Mucosa of descending colon (tissue), 3 donors: ENCODE data around the gene NFIA. TPM values are rescaled to one million over a fixed set of nuclear protein-coding genes. Genes with fewer than 3 reads are reported as not detected.

Source experiments
- ATAC-seq: fragments of 200-7000 bp; cut with Tn5 transposase; one replicate; pipeline ENCODE4 v1.9.1; 2020; ENCODE audit warnings: mild to moderate bottlenecking, moderate library complexity
- DNase-seq, 3 donors: peaks; one replicate each; pipeline ENCODE4 v3.0.0-alpha.2; 2020
- H3K36me3 ChIP-seq: fragments of 200-600 bp; one replicate; pipeline ENCODE4 v1.8.0; 2021; ENCODE audit warnings: low read depth, mild to moderate bottlenecking
- H3K4me1 ChIP-seq: fragments of 200-600 bp; one replicate; pipeline ENCODE4 v1.8.0; 2021; ENCODE audit warnings: low read depth, mild to moderate bottlenecking
- H3K4me3 ChIP-seq: fragments of 200-600 bp; one replicate; pipeline ENCODE4 v1.8.0; 2021; ENCODE audit warnings: mild to moderate bottlenecking
- H3K9me3 ChIP-seq: fragments of 200-600 bp; one replicate; pipeline ENCODE4 v1.8.0; 2021; ENCODE audit warnings: mild to moderate bottlenecking
- CTCF ChIP-seq: fragments of 200-600 bp; IDR thresholded peaks from one replicate; pipeline ENCODE4 v1.8.0; 2022; ENCODE audit warnings: antibody characterized with exemption, mild to moderate bottlenecking
- intact Hi-C, 2 donors: fragments of 100-400 bp; cut with DNase I in 1 of 2; cut with micrococcal nuclease in 1 of 2; formaldehyde crosslinking; loops; one replicate each; pipeline versions ENCODE4 v1.11.0 to v1.11.1; 2022; cut with DNase I, micrococcal nuclease
- total RNA-seq, 3 donors: library from RNA; stranded (reverse); fragmentation: NEBNext Ultra II Directional in 2 of 3; extraction: Animal tissue kit (Norgen Biotek cat#: 25700) in 2 of 3; gene quantifications; one replicate each; pipeline versions ENCODE4 v1.2.1 to v1.2.4, GENCODE V29; 2021 to 2023
- donor health status: DM: no; HTN: no; CAD: no; lungs with moderate emphysema.
- donor health status: DM: no; HTN: no; CAD: no.
- donor health status: DM: no; HTN: yes; CAD: no.

Gene NFIA
- total RNA-seq, 3 donors from 2014 or later: 46.4 to 145 (median 51.1) TPM

DNA sequence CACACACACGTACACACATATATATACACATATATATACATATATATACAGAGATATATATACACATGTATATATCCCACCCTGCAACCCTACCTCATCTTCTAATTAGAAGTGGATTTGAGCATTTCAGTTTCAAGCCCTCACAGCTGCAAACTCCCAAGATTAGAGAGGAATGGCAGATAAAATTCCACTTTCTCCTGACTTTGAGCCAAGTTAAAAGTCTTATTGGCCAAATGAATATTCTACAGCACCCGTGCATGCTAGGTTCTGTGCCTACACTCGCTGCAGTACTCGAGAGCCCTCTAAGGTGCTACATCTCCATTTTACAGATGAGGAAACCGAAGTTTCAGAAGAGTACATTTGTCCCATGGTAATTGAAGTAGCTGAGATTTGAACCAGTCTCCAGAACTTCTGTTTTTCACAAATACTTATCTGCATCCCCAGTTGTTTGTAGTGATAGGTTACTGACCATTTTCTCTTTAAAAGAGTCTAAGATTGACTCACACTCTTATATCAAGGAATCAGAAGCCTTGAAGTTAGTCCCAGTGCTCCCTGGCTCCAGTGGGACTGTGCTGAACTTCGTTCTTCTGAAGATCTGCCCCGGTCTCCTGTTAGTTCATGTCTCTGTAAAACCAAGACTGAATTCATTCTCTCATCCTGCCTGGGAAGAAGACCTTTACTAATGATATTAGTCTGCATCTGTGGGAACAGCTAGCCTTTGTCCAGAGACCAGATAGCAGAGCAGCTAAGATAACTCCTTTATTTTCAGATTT, 350.4 kb downstream of the NFIA start:
- DNase-seq (no peak), ATAC-seq (no peak)
- Histone ChIP-seq H3K36me3 (no peaks in the 10 kb centered on the region), H3K4me3 (no peak overlapping the region), H3K9me3 (no peaks in the 10 kb centered on the region), H3K4me1 (no peaks in the 10 kb centered on the region)
- TF ChIP-seq CTCF: no peak
- intact Hi-C loops: no loop called here

- intact Hi-C loops: no loop called here
- Histone ChIP-seq H3K36me3 (no peaks in the 10 kb centered on the region), H3K9me3 (no peaks in the 10 kb centered on the region), H3K4me1 (no peaks in the 10 kb centered on the region), H3K4me3 (no peak overlapping the region)
- TF ChIP-seq CTCF: no peak
- no peak for DNase-seq
- no peak for ATAC-seq
Observed at GRCh38 chr1:61433646-61434045, 351.3 kb downstream of the NFIA start.

- no peak for ATAC-seq
- intact Hi-C loops: no loop called here
- no peaks in the 10 kb centered on the region for H3K9me3 ChIP-seq
- no peaks in the 10 kb centered on the region for H3K36me3 ChIP-seq
- no peak for DNase-seq
- H3K4me3 ChIP-seq: no peak overlapping the region
- no peak for TF ChIP-seq CTCF
- H3K4me1 ChIP-seq: no peaks in the 10 kb centered on the region
Observed at GRCh38 chr1:61434276-61434675, 351.9 kb downstream of the NFIA start.

DNA sequence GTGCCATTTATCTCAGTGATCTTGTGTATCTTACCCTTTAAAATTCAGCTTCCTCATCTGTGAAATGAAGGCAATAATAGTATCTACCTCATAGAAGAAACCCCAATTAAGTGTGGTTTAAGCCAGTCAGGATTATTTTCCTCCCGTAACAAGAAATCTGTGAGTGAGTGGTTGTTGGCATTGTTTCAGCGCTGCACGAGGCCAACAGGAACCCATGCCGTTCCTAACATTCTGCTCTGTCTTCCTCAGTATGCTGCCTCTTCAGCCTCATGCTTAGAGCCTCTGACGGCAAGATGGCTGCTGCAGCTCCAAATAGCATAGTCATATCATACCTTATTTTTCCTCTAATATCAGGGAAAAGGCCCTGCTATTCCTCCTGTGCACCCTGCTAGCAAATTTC, 352.9 kb downstream of the NFIA start:
- Histone ChIP-seq H3K9me3 (no peaks in the 10 kb centered on the region), H3K4me1 (no peaks in the 10 kb centered on the region), H3K4me3 (no peak overlapping the region), H3K36me3 (no peaks in the 10 kb centered on the region)
- TF ChIP-seq CTCF: no peak
- no peak for ATAC-seq
- no peak for DNase-seq
- intact Hi-C loops: no loop called here

GRCh38 chr1:61436016-61436415, 353.7 kb downstream of the NFIA start:
- DNase-seq (no peak), ATAC-seq (peak; percentile 44)
- intact Hi-C loops: no loop called here
- TF ChIP-seq CTCF: no peak
- Histone ChIP-seq H3K9me3 (no peaks in the 10 kb centered on the region), H3K4me3 (no peak overlapping the region), H3K4me1 (no peaks in the 10 kb centered on the region), H3K36me3 (no peaks in the 10 kb centered on the region)
